ENCODE results near the gene DDX41. TPM values are rescaled to one million over a fixed set of nuclear protein-coding genes. Genes with fewer than 3 reads are reported as not detected.

The DDX41 gene
- total RNA-seq, 2 experiments from 2014 or later: 49.6 to 49.7 TPM

GRCh38 chr5:177552839-177553455, 36.2 kb upstream of the DDX41 start:
- ChIA-PET CTCF (interaction anchor here (0.7 kb wide), 1 partner anchor 150 kb away, joined by 3 read pairs; no protein-coding TSS in a partner anchor), POLR2A (interaction anchor here (1.7 kb wide), 1 partner anchor 32 kb away, joined by 4 read pairs; no protein-coding TSS in a partner anchor)
- H3K27ac ChIP-seq (ENCODE audit: low read depth in 1 of 2, low read length in 2 of 2): no peak overlapping the region

DNA sequence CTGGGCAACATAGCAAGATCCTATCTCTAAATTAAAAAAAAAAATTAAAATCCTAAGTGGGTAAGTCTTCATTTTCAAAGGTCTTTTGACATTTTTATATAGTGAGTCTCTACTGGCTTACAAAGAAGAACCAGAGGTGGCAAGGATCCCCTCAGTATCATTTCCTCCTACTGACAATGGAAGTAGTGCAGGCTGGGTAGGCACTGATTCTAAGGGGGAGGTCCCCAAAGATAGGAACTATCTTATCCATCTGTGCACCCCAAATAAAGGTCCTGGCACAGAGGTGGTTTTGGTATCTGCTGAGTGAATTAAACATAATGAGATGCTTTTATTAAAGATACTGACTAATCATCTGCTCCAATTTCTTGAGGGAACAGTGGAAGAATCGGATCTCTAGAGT, 33.4 kb upstream of the DDX41 start:
- intact Hi-C loops (cut with DNase I, micrococcal nuclease): loop anchor here in 1 of 2 experiments (5.0 kb wide), 1 partner anchor 652 kb away; the partner anchor contains the start of gene HNRNPAB
- Mint-ChIP-seq H3K36me3 (ENCODE audit: low read depth) (peaks cover 36% of the 10 kb centered on the region), H3K27ac (no peak overlapping the region), H3K27me3 (no peaks in the 10 kb centered on the region), H3K4me1 (ENCODE audit: low read depth) (peaks cover 49% of the 10 kb centered on the region), H3K9me3 (no peaks in the 10 kb centered on the region), H3K4me3 (peak overlapping the region; percentile 69)
- Histone ChIP-seq H3K27me3 (ENCODE audit: control insufficient read depth in 1 of 2, insufficient read depth in 2 of 2, low read length in 2 of 2) (no peaks in the 10 kb centered on the region), H3K4me3 (ENCODE audit: low read length) (no peak overlapping the region), H3K27ac (ENCODE audit: low read depth in 1 of 2, low read length in 2 of 2) (no peak overlapping the region), H3K4me1 (ENCODE audit: insufficient read depth, low read length) (peaks cover 25% of the 10 kb centered on the region), H3K36me3 (ENCODE audit: insufficient read depth, low read length) (peaks cover 19% of the 10 kb centered on the region), H3K9me3 (ENCODE audit: control insufficient read depth in 1 of 2, insufficient read depth in 1 of 2, low read length in 2 of 2) (no peaks in the 10 kb centered on the region)
- DNase-seq: no peak
- ChIA-PET CTCF (no interaction called here), POLR2A (no interaction called here)
- ATAC-seq (ENCODE audit: poor library complexity): no peak
- TF ChIP-seq CTCF (IDR thresholded peaks at IDR 0.05): no peak

More at GRCh38 chr5:177552839-177553455, 36.2 kb upstream of the DDX41 start:
- Histone ChIP-seq H3K4me3 (ENCODE audit: low read length) (peak overlapping the region; percentile 81), H3K27me3 (ENCODE audit: control insufficient read depth in 1 of 2, insufficient read depth in 2 of 2, low read length in 2 of 2) (no peaks in the 10 kb centered on the region), H3K36me3 (ENCODE audit: insufficient read depth, low read length) (peaks cover 12% of the 10 kb centered on the region), H3K4me1 (ENCODE audit: insufficient read depth, low read length) (peaks cover 30% of the 10 kb centered on the region), H3K9me3 (ENCODE audit: control insufficient read depth in 1 of 2, insufficient read depth in 1 of 2, low read length in 2 of 2) (no peaks in the 10 kb centered on the region)
- Mint-ChIP-seq H3K9me3 (no peaks in the 10 kb centered on the region), H3K27me3 (no peaks in the 10 kb centered on the region), H3K4me3 (peak overlapping the region; percentile 86), H3K27ac (peak overlapping the region; percentile 24), H3K4me1 (ENCODE audit: low read depth) (peaks cover 53% of the 10 kb centered on the region), H3K36me3 (ENCODE audit: low read depth) (peaks cover 27% of the 10 kb centered on the region)
- ATAC-seq (ENCODE audit: poor library complexity) (no peak), DNase-seq (peak in 1 of 14 experiments; percentile 25)
- intact Hi-C loops (cut with DNase I, micrococcal nuclease): loop anchor here in 1 of 2 experiments (5.0 kb wide), 1 partner anchor 649 kb away; the partner anchor contains the start of gene HNRNPAB
- no peak for TF ChIP-seq CTCF (IDR thresholded peaks at IDR 0.05)

GRCh38 chr5:177548495-177548894, 31.7 kb upstream of the DDX41 start:
- no peak overlapping the region for H3K4me3 Mint-ChIP-seq
- intact Hi-C loops (cut with DNase I, micrococcal nuclease): no loop called here
- peaks cover 19% of the 10 kb centered on the region for H3K36me3 ChIP-seq (ENCODE audit: insufficient read depth, low read length)
- DNase-seq (no peak), ATAC-seq (ENCODE audit: poor library complexity) (no peak)
- no peaks in the 10 kb centered on the region for H3K27me3 ChIP-seq (ENCODE audit: control insufficient read depth in 1 of 2, insufficient read depth in 2 of 2, low read length in 2 of 2)
- no peaks in the 10 kb centered on the region for H3K27me3 Mint-ChIP-seq
- no peak overlapping the region for H3K27ac Mint-ChIP-seq
- ChIA-PET CTCF (interaction anchor here (1.1 kb wide), 1 partner anchor 12 kb away, joined by 3 read pairs; no protein-coding TSS in a partner anchor), POLR2A (no interaction called here)
- peaks cover 36% of the 10 kb centered on the region for H3K36me3 Mint-ChIP-seq (ENCODE audit: low read depth)
- no peaks in the 10 kb centered on the region for H3K9me3 Mint-ChIP-seq
- H3K4me1 ChIP-seq (ENCODE audit: insufficient read depth, low read length): peaks cover 14% of the 10 kb centered on the region
- no peaks in the 10 kb centered on the region for H3K9me3 ChIP-seq (ENCODE audit: control insufficient read depth in 1 of 2, insufficient read depth in 1 of 2, low read length in 2 of 2)
- peaks cover 39% of the 10 kb centered on the region for H3K4me1 Mint-ChIP-seq (ENCODE audit: low read depth)
- TF ChIP-seq CTCF (IDR thresholded peaks at IDR 0.05): no peak
- no peak overlapping the region for H3K4me3 ChIP-seq (ENCODE audit: low read length)
- no peak overlapping the region for H3K27ac ChIP-seq (ENCODE audit: low read depth in 1 of 2, low read length in 2 of 2)
